Measurements from ENCODE around the gene RUNX1.

Gene RUNX1

DNA sequence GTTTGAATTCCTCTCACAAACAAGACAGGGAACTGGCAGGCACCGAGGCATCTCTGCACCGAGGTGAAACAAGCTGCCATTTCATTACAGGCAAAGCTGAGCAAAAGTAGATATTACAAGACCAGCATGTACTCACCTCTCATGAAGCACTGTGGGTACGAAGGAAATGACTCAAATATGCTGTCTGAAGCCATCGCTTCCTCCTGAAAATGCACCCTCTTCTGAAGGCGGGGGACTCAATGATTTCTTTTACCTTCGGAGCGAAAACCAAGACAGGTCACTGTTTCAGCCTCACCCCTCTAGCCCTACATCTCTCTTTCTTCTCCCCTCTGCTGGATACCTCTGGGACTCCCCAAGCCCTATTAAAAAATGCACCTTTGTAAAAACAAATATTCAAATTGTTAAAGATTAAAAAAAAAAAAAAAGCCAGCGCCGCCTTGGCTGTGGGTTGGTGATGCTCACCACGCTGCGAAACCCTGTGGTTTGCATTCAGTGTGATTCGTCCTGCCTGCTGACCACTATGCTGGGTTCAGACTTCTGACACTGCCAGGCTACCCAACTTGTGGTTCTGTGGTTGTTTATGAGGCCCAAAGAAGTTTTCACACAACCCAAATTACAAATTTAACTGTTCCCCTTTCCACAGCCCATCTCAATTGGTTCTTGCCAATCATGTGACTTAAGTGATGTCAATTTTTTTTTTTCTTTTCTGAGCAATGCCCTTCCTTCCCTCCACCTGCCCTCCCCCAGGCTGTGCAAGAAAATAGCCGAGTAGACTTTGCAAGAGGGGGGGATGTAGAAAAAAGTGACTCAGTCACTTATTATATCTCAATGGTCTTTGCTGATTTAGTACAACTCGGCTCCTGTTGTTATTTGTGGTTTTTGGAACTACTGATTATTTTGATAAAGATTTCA lies at the start of gene RUNX1:
TSS of gene RUNX1 (minus strand) at position 597 of the 912 bp plus-strand sequence.
- Mint-ChIP-seq H3K27ac (peak within 1 kb of the TSS; percentile 98), H3K4me1 (peaks cover 73% of the 10 kb centered on the region), H3K36me3 (peaks cover 27% of the 10 kb centered on the region), H3K4me3 (peak within 1 kb of the TSS; percentile 93), H3K27me3 (no peaks in the 10 kb centered on the region), H3K9me3 (no peaks in the 10 kb centered on the region)
- peak; percentile 83 for DNase-seq
- CTCF ChIA-PET = interaction anchor here (0.8 to 4.8 kb wide), 12 partner anchors 17 to 163 kb away, joined by 3 to 27 read pairs (median 4); no protein-coding TSS in a partner anchor

DNA sequence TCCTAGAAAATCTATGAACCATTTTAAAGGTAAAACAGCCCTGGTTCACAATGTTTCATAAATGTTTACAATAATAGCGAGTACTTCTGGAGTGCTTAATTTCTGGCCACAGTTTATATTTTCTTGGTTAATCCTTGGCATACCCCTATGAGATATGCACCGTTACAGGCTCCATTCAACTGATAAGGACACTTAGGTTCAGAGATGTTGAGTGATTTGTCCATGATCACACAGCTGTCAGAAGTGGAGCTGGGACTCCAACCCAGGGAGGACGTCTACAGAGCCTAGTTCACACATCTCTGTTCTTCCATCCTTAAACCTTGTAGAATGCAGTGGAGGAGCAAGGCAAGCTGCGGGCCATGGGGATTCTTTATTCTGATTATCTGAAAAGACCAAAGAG lies 48.4 kb upstream of the RUNX1 start:
- CTCF ChIA-PET = no interaction called here
- no peaks in the 10 kb centered on the region for H3K27me3 Mint-ChIP-seq

DNA sequence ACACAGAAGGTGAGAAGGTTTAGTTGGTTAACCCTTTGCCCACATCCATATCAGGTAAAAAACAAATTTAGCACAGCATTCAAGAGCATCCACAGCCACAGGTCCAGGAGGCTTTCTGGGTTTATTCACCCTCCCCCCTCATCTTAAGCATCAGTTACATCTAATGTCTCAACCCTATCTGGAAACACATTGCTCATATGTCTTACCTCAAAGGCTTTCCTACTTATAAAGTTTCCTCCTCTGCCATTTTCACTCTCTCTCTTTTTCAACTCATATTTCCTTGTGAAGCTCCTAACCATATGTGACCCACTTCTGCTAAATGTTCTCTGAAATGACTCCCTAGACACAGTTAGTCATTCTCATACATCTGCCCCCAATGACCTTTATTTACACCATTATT lies 47.9 kb upstream of the RUNX1 start:
- CTCF ChIA-PET = no interaction called here
- Mint-ChIP-seq H3K27ac (no peak overlapping the region), H3K9me3 (no peaks in the 10 kb centered on the region), H3K27me3 (no peaks in the 10 kb centered on the region), H3K4me3 (no peak overlapping the region), H3K4me1 (no peaks in the 10 kb centered on the region), H3K36me3 (no peaks in the 10 kb centered on the region)
- no peak for DNase-seq

More for the DNA sequence above, 48.4 kb upstream of the RUNX1 start:
- Mint-ChIP-seq H3K4me1 (no peaks in the 10 kb centered on the region), H3K9me3 (no peaks in the 10 kb centered on the region), H3K36me3 (no peaks in the 10 kb centered on the region), H3K27ac (no peak overlapping the region), H3K4me3 (no peak overlapping the region)
- DNase-seq = no peak

DNA sequence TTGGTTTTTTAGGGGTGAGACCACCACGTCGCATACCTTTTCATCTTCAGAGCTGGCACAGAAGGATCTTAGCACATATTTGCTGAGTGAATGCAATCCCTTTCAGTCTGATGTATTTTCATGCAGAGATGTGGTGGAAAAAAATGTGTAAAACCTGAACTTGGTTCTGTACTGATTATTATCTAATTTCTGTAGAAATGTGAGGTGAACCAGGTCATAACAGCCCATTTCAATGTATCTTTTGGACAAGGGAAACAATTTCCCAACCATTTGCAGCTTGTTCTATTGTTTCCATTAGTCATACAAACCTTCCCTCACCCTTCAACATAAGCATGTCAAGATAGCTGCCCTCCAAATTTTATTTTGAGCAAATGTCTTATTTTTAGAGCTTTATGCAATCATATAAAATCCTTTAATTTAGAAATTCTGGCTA lies 46.8 kb upstream of the RUNX1 start:
- Mint-ChIP-seq H3K9me3 (no peaks in the 10 kb centered on the region), H3K27ac (no peak overlapping the region), H3K4me1 (no peaks in the 10 kb centered on the region), H3K27me3 (no peaks in the 10 kb centered on the region), H3K4me3 (no peak overlapping the region), H3K36me3 (no peaks in the 10 kb centered on the region)
- no peak for DNase-seq
- CTCF ChIA-PET = interaction anchor here (0.6 kb wide), 1 partner anchor 927 kb away, joined by 3 read pairs; no protein-coding TSS in a partner anchor

DNA sequence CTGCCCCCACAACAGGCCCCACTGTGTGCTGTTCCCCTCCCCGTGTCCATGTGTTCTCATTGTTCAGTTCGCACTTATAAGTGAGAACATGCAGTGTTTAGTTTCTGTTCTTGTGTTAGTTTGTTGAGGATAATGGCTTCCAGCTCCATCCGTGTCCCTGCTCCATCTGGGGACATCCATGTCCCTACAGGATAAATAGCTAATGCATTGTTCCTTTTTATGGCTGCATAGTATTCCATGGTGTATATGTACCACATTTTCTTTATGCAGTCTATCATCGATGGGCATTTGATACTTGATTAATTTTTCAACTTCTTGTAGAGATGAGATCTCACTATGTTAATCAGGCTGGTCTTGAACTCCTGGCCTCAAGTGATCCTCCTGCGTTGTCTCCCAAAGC lies 44.4 kb upstream of the RUNX1 start:
- no peak overlapping the region for H3K27ac Mint-ChIP-seq
- DNase-seq = no peak

DNA sequence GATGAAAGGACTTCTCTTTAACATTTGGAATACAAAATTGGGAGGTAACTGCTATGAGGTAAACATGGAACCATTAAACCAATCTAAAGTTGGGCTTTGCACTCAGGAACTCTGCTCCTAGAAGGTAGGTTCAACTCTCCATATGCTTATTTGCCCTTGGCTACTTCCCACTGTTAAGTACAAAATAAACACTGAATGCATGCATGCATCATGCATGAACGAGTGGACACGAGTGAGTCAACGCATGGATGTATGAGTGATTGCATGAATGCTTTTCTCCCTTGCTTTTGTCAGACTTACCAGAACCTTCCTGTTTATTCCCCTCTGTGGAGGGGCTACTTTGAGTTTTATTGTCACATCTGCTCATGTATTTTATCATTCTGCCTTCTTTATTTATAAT lies 42.4 kb upstream of the RUNX1 start:
- Mint-ChIP-seq H3K36me3 (no peaks in the 10 kb centered on the region), H3K9me3 (no peaks in the 10 kb centered on the region), H3K27me3 (no peaks in the 10 kb centered on the region), H3K4me1 (no peaks in the 10 kb centered on the region), H3K4me3 (no peak overlapping the region), H3K27ac (no peak overlapping the region)
- no peak for DNase-seq
- CTCF ChIA-PET = interaction anchor here (0.8 kb wide), 1 partner anchor 26 kb away, joined by 3 read pairs; no protein-coding TSS in a partner anchor

More for the DNA sequence above, 44.4 kb upstream of the RUNX1 start:
- Mint-ChIP-seq H3K36me3 (no peaks in the 10 kb centered on the region), H3K9me3 (no peaks in the 10 kb centered on the region), H3K4me1 (no peaks in the 10 kb centered on the region), H3K4me3 (no peak overlapping the region), H3K27me3 (no peaks in the 10 kb centered on the region)
- CTCF ChIA-PET = no interaction called here

DNA sequence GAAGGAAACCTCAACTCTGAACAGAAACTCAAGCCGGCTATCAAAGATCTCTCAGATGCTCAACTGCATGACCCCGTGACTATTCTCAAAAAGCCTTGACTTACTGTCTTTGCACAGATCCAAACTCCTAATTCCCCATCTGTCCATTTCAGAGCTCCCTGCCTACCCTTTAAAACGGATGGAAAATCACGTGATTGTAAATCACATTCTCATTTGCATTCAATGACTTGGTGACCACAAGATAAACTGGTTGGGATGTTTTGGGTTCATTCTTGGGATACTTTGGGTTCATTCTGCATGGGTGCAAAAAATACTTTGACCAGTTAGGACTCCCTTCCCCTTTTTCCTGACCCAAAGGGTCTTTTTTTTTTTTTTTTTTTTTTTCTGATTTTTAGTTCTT lies 41.3 kb upstream of the RUNX1 start:
- Mint-ChIP-seq H3K27me3 (no peaks in the 10 kb centered on the region), H3K4me3 (no peak overlapping the region), H3K4me1 (no peaks in the 10 kb centered on the region), H3K27ac (no peak overlapping the region), H3K9me3 (no peaks in the 10 kb centered on the region), H3K36me3 (no peaks in the 10 kb centered on the region)
- no peak for DNase-seq
- CTCF ChIA-PET = no interaction called here

DNA sequence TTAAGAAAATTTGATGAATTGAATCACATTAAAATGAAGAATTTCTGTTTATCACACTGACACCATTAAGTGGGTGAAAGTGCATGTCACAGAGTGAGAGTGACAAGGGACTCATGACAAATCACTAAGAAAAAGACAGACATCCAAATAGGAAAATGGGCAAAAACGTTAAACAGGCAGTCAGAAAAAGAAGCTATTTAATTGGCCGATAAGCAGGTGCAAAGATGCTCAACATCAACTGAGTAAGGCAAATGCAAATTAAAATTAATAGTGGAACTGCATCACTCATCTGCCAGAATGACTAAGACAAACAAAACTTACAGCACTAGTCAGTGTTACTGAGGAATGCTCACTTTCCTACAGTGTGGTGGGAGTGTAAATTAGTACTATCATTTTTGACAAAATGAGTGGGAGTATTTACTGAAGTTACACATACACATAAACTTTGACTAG lies 39.2 kb upstream of the RUNX1 start:
- no peaks in the 10 kb centered on the region for H3K36me3 Mint-ChIP-seq
- no peaks in the 10 kb centered on the region for H3K4me1 Mint-ChIP-seq
- no peak overlapping the region for H3K27ac Mint-ChIP-seq
- no peak for DNase-seq
- H3K27me3 Mint-ChIP-seq = no peaks in the 10 kb centered on the region
- H3K9me3 Mint-ChIP-seq = peaks cover 4% of the 10 kb centered on the region
- no peak overlapping the region for H3K4me3 Mint-ChIP-seq
- CTCF ChIA-PET = no interaction called here

DNA sequence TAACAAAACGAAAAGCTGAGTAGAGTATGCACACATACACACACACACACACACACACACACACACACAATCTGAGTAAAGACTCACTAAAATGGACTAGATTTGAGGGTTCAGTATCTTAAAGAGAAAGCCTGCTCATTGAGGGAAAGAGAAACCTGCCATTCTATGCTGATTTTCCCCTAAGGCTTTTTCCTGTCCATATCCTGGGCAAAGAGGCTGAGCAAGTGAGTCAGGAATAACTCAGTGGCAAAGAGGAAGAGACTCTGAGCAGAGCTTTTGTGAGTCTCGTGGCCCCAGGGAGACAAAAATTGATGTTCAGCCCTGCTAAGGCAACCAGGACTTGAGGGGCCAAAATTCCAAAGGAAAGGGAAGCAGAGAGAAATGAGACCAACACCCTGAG lies 37.3 kb upstream of the RUNX1 start:
- no peaks in the 10 kb centered on the region for H3K4me1 Mint-ChIP-seq
- peaks cover 6% of the 10 kb centered on the region for H3K9me3 Mint-ChIP-seq
- H3K27me3 Mint-ChIP-seq = no peaks in the 10 kb centered on the region
- no peak overlapping the region for H3K27ac Mint-ChIP-seq
- CTCF ChIA-PET = no interaction called here
- no peaks in the 10 kb centered on the region for H3K36me3 Mint-ChIP-seq
- no peak overlapping the region for H3K4me3 Mint-ChIP-seq
- DNase-seq = no peak

DNA sequence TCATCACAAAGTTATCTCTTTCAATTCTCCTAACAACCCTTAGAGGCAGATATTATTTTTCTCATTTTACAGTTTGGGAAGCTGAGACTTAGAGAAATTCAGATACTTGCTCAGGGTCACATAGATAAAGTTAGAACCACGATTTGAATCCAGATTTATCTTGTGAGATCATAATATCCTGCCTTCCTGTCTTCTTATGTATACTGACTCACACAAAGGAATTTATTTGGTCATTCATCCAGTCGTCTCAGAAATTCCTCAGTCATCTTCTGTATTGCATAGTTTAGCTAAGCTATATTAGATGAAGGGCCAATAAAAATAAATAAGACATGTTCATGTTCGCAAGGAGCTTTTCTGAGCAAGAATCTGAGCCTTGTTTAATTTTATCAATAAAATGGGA lies 35.8 kb upstream of the RUNX1 start:
- Mint-ChIP-seq H3K36me3 (no peaks in the 10 kb centered on the region), H3K4me3 (no peak overlapping the region), H3K27me3 (no peaks in the 10 kb centered on the region), H3K9me3 (peaks cover 6% of the 10 kb centered on the region), H3K27ac (no peak overlapping the region), H3K4me1 (no peaks in the 10 kb centered on the region)
- CTCF ChIA-PET = no interaction called here
- no peak for DNase-seq

DNA sequence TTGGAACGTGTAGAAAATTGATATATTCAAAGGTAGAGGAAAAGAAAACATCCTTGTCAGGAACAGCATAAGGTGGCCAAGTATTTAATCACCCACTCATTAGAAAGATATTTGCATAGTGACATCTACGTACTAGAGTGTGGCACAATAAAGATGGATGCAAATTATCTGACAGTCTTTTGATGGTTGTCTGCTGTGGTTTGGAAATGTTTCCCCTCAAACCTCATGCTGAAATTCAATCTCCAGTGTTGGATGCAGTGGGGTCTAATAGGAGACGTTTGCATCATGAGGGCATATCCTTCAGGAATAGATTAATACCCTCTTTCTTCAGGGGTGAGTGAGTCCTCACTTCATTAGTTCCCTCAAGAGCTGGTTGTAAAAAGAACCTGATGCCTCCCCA lies 34.1 kb upstream of the RUNX1 start:
- Mint-ChIP-seq H3K27me3 (no peaks in the 10 kb centered on the region), H3K36me3 (no peaks in the 10 kb centered on the region), H3K4me1 (no peaks in the 10 kb centered on the region), H3K9me3 (peaks cover 6% of the 10 kb centered on the region), H3K4me3 (no peak overlapping the region), H3K27ac (no peak overlapping the region)
- CTCF ChIA-PET = no interaction called here
- DNase-seq = no peak

DNA sequence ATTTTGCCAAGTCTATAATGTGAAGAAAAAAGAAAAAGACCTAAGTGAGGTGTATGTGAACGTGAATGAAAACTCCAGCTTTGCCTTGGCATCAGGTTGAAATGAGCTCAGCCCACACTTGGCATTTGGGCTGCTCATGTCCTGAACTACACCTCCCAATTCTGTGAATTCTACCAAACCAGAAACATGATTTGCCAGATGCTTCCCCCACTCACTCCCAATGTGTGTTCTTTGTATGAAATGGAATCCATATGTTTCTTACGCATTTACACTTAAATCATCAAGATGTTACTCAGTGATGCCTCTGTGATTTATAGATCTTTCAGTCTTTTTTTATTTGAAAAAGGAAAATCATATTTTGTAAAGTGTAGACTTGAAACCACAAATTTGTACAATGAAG lies 32.8 kb upstream of the RUNX1 start:
- Mint-ChIP-seq H3K36me3 (no peaks in the 10 kb centered on the region), H3K27me3 (no peaks in the 10 kb centered on the region), H3K4me1 (no peaks in the 10 kb centered on the region), H3K27ac (no peak overlapping the region), H3K9me3 (peaks cover 6% of the 10 kb centered on the region), H3K4me3 (no peak overlapping the region)
- CTCF ChIA-PET = no interaction called here
- DNase-seq = no peak

DNA sequence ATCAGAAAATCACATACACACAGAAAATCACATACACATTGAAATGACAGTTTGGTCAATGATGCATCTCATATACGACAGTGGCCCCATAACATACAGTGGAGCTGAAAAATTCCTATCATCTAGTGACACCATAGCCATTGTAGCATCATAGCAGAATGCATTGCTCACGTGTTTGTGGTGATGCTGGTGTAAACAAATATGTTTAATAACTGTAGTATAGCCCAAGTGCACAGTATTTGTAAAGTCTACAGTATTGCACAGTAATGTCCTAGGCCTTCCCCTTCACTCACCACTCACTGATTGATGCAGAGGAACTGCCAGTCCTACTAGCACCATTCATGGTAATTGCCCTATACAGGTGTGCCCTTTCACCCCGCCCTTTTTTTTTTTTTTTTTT lies 30.1 kb upstream of the RUNX1 start:
- H3K27me3 Mint-ChIP-seq = no peaks in the 10 kb centered on the region
- peaks cover 8% of the 10 kb centered on the region for H3K9me3 Mint-ChIP-seq
- no peak overlapping the region for H3K4me3 Mint-ChIP-seq
- no peak overlapping the region for H3K27ac Mint-ChIP-seq
- no peak for DNase-seq
- peaks cover 4% of the 10 kb centered on the region for H3K4me1 Mint-ChIP-seq
- CTCF ChIA-PET = no interaction called here
- no peaks in the 10 kb centered on the region for H3K36me3 Mint-ChIP-seq

DNA sequence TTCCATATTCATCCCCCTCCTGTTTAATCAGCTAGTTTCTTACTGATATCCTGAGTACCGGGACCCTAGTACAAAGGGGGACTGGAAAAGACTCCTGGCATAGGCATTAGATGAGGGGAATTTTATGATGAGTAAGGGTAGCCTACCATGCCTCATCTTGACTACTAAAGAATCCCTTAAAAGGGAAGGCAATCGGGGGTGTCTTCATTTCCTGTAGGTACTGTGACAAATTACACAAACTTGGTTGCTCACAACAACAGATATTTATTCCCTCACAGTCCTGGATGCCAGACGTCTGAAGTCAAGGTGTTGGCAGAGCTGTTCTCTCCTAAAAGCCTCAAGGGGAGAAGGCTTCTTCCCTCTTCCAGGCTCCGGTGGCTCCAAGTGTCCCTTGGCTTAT lies 28.9 kb upstream of the RUNX1 start:
- Mint-ChIP-seq H3K9me3 (peaks cover 9% of the 10 kb centered on the region), H3K27ac (no peak overlapping the region), H3K4me3 (no peak overlapping the region), H3K27me3 (peaks cover 4% of the 10 kb centered on the region), H3K36me3 (no peaks in the 10 kb centered on the region), H3K4me1 (peaks cover 4% of the 10 kb centered on the region)
- no peak for DNase-seq
- CTCF ChIA-PET = no interaction called here

DNA sequence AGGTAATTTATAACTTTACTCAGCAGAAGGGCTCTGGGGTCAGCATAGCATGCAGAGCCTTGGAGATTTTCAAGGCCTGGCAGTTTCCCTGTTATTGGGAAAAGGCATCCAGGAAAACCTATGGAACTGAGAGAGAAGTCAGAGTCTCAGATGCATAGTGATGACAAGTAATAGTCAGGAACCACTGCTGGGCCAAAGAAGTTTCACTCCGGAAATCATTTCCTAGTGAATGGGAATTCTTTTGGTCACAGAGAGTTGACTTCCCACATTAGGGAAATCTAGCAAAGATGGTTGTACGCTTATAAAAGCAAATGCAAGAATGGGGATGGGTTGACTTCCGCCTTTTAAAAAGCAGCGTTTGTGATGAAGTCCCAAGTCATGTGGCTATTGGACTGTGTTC lies 28.4 kb upstream of the RUNX1 start:
- Mint-ChIP-seq H3K4me1 (peaks cover 4% of the 10 kb centered on the region), H3K27me3 (peaks cover 4% of the 10 kb centered on the region), H3K9me3 (peaks cover 9% of the 10 kb centered on the region), H3K27ac (no peak overlapping the region), H3K4me3 (no peak overlapping the region), H3K36me3 (no peaks in the 10 kb centered on the region)
- CTCF ChIA-PET = no interaction called here
- no peak for DNase-seq

Data from activated naive CD4-positive, alpha-beta T cell treated with anti-CD3 and anti-CD28 coated beads, Interleukin-2, amount 10 ng/mL, durations not matched to agents 7 days and 5 days (primary cell).